Measurements from ENCODE around the gene RTKN.

DNA sequence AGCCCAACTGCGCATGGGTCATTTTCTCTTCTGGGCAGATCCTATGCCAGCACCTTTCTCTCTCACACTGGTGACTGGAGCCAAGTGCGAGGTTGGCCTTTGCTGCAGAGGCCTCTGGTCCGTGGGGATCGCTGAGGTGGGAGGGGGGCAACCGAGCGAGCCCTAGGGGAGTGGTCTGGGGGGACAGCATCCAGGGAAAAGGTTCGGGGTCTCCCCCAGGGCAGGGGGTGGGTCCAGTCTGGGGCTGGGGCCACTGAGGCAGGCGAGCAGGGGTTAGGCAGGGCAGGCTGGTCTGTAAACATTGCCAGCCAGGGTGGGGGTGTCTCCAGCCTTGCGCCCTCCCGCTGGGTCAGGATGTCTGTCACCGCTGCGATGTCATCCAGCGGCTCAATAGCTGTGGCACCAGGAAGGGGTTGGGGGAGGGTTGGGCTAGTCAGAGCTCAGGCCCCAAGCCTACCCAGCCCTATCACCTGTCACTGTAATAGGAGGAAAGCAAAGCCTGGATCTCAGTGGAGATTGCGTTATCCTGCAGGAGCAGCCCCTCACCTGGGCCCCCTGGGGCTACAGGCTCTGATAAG, 15.5 kb downstream of the RTKN start:
- TF ChIP-seq, protein P1, sequence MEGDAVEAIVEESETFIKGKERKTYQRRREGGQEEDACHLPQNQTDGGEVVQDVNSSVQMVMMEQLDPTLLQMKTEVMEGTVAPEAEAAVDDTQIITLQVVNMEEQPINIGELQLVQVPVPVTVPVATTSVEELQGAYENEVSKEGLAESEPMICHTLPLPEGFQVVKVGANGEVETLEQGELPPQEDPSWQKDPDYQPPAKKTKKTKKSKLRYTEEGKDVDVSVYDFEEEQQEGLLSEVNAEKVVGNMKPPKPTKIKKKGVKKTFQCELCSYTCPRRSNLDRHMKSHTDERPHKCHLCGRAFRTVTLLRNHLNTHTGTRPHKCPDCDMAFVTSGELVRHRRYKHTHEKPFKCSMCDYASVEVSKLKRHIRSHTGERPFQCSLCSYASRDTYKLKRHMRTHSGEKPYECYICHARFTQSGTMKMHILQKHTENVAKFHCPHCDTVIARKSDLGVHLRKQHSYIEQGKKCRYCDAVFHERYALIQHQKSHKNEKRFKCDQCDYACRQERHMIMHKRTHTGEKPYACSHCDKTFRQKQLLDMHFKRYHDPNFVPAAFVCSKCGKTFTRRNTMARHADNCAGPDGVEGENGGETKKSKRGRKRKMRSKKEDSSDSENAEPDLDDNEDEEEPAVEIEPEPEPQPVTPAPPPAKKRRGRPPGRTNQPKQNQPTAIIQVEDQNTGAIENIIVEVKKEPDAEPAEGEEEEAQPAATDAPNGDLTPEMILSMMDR (conservative IDR thresholded peaks at IDR 0.05 in 1 of 2, IDR thresholded peaks at IDR 0.05 in 1 of 2; ENCODE audit: extremely low read depth in 1 of 2, insufficient read depth in 1 of 2, low read depth in 1 of 2, low read length in 2 of 2): no peak
- no peak for TF ChIP-seq EZH2 (IDR thresholded peaks at IDR 0.05; ENCODE audit: borderline replicate concordance, low read length)
